NCI-H2196 treated with DMSO at 0.1 percent for 48 hours (cell line): ENCODE data around the gene PKD2.

Experiments
- DNase-seq: peaks from one replicate; lab custom pipeline; 2025; ENCODE audit not compliant: unreplicated experiment; lab: John Stamatoyannopoulos, UW

PKD2 gene

DNA sequence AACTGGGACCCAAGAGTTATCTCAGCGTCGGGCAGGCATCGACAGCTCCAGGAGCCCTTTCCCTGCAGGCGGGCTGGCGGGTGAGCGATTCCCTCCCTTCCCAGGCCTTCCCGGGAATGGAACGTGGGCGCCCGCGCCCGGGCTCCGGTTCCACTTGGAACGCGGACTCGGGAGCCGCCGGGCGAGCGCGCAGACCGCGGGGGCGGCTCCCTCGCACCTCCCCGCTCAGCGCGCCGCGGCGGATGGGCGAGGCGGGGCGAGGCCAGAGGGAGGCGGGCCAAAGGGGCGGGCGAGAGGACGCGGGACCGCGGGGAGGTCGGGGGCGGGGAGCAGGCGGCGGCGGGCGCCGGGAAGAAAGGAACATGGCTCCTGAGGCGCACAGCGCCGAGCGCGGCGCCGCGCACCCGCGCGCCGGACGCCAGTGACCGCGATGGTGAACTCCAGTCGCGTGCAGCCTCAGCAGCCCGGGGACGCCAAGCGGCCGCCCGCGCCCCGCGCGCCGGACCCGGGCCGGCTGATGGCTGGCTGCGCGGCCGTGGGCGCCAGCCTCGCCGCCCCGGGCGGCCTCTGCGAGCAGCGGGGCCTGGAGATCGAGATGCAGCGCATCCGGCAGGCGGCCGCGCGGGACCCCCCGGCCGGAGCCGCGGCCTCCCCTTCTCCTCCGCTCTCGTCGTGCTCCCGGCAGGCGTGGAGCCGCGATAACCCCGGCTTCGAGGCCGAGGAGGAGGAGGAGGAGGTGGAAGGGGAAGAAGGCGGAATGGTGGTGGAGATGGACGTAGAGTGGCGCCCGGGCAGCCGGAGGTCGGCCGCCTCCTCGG, at the start of gene PKD2:
Gene PKD2, plus strand, starts transcription at position 332 of the 818 bp plus-strand sequence. Its CDS starts 99 bp downstream, at position 431.
- DNase-seq = peak; percentile 6

- no peak for DNase-seq
Observed at GRCh38 chr4:87961993-87962392, 45.4 kb upstream of the PKD2 start.

- DNase-seq = no peak
Observed at GRCh38 chr4:87962398-87963146, 44.9 kb upstream of the PKD2 start.

- DNase-seq = no peak
Observed at GRCh38 chr4:87965501-87965975, 41.9 kb upstream of the PKD2 start.

- DNase-seq = no peak
Observed at GRCh38 chr4:87966095-87966496, 41.3 kb upstream of the PKD2 start.

GRCh38 chr4:87967193-87967592, 40.2 kb upstream of the PKD2 start:
- no peak for DNase-seq

DNA sequence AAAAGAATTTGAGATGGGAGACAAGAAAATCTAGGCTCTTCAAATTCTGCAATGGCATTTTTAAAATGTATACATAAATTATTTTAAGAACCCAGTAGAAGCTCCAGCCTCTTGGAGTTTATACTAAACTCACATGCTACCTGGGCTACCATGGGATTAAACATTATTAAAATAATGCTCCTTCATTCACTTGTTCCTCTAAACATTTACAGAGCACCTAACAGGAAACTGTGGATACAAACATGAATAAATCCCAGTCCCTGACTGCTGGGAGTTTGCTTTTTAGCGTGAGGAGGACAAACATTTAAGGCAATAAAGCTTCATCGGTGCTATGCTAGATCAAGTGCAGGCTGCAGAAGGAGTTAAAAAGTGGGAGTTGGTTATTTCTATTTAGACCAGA, 37.3 kb upstream of the PKD2 start:
- DNase-seq = no peak

- no peak for DNase-seq
Observed at GRCh38 chr4:87971866-87972265, 35.6 kb upstream of the PKD2 start.

- no peak for DNase-seq
Observed at GRCh38 chr4:87973283-87974169, 33.9 kb upstream of the PKD2 start.

- DNase-seq = no peak
Observed at GRCh38 chr4:87974856-87975462, 32.5 kb upstream of the PKD2 start.

DNA sequence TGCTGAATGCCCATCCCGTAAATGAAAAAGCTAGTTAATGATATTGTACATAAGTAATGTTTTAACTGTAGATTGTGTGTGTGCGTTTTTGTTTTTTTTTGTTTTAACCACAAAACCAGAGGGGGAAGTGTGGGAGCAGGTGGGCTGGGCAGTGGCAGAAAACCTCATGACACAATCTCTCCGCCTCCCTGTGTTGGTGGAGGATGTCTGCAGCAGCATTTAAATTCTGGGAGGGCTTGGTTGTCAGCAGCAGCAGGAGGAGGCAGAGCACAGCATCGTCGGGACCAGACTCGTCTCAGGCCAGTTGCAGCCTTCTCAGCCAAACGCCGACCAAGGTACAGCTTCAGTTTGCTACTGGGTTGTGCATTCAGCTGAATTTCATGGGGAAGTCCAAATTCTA, 32.0 kb upstream of the PKD2 start, which contains the start of gene SPP1:
Gene SPP1, plus strand, starts transcription at position 249 of the 400 bp plus-strand sequence. CDS start 1,182 bp downstream, outside the sequence.
- no peak for DNase-seq

DNA sequence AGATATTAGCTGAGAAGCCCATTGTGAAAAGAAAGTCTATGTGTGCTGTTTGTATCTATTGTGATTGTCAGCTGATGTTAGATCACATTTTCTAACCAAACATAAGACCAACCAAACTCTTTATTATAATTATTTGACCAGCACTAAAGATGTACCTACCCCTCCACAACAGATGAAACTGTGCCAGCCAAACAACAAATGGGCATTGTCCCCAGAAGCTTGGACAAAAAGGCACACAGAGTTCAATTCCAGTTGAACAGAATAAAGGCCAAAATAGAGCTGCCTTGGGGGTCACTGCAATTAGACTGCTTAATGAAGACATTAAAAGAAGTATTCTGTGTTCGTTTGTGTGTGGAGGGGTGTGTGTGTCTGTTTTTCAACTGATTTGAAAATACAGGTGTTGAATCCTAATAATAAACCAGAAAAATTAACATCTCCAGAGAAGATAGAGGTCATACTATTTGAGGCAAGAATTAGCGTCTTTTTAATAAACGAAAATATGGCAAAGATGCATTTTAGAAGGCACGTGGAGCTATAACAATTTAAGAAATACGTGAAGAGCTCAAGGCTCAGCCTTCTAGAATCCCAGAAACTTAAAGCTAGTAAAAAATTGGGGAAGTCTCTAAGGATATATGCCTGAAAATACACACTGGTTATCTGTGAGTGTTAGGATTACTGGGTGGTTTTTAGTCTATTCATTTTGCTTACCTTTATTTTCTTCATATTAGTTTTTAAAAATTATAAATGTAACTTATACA, 29.7 kb upstream of the PKD2 start:
- DNase-seq = no peak

GRCh38 chr4:87978681-87979080, 28.8 kb upstream of the PKD2 start:
- DNase-seq = no peak

- DNase-seq = no peak
Observed at GRCh38 chr4:87979810-87980209, 27.6 kb upstream of the PKD2 start.

DNA sequence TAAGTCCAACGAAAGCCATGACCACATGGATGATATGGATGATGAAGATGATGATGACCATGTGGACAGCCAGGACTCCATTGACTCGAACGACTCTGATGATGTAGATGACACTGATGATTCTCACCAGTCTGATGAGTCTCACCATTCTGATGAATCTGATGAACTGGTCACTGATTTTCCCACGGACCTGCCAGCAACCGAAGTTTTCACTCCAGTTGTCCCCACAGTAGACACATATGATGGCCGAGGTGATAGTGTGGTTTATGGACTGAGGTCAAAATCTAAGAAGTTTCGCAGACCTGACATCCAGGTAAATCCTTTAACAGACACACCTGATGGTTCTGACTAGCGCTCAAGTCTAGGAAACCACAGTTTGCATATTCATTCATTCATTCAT, 25.9 kb upstream of the PKD2 start:
- no peak for DNase-seq

DNA sequence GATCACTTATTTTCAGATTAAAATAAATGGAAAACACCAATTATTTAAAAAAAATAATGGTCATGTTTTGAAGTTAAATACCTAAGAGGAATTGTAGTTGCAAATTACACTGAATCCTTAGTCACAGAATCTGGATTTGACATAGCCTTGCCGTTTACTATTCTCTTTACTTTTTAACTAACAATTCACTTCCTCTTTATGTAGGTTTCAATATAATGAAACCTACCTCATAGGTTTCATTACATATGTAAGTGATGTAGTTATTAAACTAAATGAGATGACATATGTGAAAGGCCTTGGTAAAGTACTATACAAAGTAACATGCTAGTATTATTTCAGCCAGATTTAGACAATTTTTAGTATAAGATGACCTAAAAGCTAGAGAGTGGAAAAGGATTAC, 25.4 kb upstream of the PKD2 start:
- no peak for DNase-seq

- no peak for DNase-seq
Observed at GRCh38 chr4:87982446-87983010, 24.9 kb upstream of the PKD2 start.

- DNase-seq = no peak
Observed at GRCh38 chr4:87983996-87984395, 23.4 kb upstream of the PKD2 start.

DNA sequence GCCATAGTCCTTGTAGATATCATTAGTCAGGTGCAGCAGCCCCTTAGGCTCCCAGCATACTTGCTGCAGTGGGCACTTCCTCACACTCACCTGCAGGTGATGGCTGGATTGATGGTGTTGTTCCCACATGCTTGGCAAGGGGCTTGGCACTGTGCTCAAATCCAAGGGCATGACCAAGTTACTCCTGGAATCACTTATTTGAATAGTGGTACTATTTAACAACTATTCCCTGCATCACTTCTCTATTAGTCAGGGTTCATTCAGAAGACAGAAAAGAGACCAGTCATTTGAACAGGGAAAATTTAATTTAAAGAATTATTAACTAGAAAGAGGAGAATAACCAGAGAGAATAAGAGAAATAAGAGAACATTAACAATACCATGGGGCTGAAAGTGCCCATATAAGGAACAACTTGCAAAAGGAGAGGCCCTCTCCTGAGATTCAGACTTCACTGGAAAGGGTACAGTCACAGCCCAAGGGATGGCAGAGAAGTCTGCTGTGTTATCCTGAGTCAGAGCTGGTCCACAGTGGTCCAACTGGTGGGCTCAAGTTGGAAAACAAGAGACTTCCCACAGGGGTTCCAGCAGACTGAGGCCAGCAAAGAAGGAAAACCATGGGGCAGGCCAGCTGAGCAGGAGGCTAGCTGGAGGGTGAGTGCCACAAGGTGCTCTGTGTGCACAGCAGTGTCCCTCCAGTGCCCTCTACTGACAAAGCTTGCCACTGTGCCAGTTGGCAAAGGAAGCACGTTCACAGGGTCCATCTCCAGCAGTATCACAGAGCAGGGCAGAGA, 22.1 kb upstream of the PKD2 start:
- DNase-seq = peak; percentile 1
